Fibroblast of the conjunctiva (primary cell): ENCODE results near the gene SPCS3.

ENCODE experiments used
- DNase-seq: peaks from one replicate; pipeline ENCODE4 v3.0.0-alpha.2; 2010; ENCODE audit warnings: low read depth

SPCS3 gene

DNA sequence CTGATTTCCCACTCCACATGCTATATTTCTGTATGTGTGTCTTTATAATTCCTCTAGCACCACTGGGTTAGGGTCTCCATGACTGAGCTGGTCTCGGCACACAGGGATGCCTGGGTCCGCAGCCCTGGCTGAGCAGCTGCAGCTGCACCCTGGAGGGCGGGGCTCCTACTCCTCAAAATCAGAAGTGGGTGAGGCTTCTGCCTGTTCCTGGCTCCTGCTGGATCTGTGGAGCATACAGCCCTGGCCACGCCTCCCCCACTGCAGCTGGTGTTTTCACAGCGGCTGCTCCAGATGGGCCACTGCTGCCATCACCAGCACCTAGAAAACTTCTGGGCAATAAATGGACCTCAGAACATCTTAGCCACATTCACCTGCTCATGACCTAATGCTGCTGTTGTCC lies 30.9 kb downstream of the SPCS3 start:
- DNase-seq = no peak

- DNase-seq = no peak
These were observed 35.1 kb downstream of the SPCS3 start for GRCh38 chr4:176354884-176355283.

DNA sequence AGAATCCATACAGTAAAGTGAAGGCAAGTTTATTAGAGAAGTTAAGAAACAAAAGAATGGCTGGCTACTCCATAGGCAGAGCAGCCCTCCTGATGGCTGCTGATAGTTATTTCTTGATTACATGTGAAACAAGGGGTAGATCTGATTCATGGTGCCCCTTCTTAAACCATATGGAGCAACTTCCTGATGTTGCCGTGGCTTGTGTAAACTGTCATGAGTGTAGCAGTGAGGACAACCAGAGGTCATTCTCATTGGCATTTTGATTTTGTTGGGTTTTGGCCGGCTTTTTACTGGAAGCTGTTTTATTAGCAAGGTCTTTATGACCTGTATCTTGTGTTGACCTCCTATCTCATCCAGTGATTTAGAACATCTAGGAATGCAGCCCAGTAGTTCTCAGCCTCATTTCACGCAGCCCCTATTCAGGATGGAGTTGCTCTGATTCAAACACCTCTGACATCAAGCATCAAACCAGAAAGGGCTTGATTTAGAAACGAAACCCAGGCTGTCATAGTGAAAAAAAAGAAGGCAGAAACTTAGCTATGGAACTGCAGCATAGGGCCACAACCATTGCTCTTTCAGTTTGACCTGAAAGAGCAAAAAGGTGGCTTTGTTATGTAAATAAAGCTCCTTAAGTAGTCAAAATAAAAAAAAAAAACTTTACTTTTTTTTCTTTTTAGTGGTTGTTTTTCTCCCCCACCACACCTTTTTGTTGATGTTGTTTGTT lies 37.8 kb downstream of the SPCS3 start:
- DNase-seq = no peak

GRCh38 chr4:176358083-176358469 lies 38.3 kb downstream of the SPCS3 start:
- no peak for DNase-seq

GRCh38 chr4:176359590-176359989 lies 39.8 kb downstream of the SPCS3 start:
- DNase-seq = peak; percentile 88

DNA sequence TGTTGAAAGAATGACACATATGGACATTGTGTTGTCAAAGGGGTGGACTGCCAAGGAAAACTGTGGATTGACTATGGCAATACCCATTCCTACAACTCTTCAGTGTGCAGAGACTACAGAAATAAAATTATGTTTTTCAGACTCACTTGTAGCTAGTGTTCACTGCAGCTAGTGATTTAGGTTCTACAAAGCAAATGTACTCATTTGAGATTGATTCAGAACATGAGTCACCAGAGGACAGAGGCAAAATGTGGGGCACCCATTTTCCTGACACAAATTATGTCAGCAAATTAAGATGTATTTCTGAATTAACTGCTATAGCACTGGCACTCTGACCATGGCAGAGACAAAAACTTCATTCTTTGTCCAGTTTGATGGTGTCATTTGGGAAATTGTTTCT lies 40.7 kb downstream of the SPCS3 start:
- no peak for DNase-seq

DNA sequence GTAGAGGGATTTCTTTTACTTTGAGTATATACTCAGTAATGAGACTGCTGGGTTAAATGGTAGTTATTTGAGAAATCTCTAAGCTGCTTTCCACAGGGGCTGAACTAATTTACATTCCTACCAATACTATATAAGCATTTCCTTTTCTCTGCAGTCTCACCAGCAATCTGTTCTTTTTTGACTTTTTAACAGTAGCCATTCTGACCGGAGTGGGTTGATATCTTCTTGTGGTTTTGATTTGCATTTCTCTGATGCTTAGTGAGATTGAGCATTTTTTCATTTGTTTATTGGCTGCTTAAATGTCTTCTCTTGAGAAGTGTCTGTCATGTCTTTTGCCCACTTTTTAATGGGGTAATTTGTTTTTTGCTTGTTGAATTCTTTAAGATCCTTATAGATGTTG lies 43.3 kb downstream of the SPCS3 start:
- no peak for DNase-seq

GRCh38 chr4:176367771-176368465 lies 48.2 kb downstream of the SPCS3 start:
- no peak for DNase-seq

DNA sequence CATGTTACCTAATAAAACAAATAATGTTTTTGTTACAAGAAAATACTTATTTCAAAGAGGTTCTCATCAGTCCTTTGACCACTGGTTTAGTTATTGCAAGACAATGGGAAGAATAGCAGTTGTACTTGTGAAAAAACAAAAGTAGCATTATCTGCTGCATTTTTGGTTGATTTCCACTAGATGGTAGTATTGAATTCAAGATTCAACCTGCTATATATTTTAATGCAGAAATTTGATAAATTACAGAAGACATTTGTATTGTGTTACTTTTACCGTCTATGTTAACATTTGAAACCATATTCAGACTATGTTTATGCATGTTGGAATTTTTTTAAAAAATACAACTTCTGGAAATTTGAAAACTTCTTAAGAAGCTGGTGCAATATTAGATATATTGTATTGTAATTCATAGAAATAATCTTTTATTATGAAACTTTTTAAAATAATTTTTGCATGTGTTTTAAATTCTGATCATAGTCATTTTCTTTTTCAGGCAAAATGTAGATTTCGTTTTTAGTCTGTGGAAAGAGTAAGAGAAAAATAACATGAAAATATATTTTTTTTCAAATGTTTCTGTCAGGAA lies 56.4 kb downstream of the SPCS3 start:
- no peak for DNase-seq

- no peak for DNase-seq
These were observed 58.0 kb downstream of the SPCS3 start for GRCh38 chr4:176377780-176378179.

DNA sequence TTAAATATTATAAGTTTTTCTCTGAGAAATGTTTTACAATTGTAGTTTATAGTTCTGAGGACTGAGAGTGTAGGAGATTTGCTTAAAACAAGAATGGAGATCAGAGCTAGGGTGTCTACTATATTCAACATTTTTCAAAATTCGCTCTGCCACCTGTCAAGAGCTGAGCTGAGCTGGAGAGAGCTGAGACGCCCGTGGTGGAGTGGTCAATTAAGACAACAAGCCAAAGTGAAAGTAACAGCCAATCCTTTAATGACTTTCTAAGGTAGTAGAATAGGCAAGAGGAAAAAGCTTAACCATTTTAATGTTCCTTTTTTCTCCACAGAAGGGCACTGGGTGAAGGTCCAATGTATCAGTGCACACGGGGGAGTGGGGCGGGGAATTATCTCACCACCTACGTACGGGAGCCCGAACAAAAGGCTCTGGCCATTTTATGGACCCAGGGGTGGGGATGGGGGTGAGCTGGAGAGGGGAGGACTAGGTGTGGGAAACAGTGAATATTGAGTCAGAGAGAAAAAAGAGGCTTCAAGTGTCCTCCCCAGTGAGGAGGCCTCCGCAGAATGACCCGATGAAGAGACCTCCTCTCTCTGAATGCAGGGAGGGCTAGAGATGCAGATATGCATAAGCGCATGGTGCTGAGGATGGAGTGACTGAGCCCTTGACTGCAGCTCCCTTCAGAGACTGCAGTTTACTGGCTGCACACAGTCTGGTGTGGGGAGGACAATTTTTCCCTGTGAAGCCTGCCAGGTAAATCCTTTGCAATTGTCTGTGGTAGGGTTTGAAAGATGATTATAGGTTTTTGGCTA lies 60.8 kb downstream of the SPCS3 start:
- DNase-seq = no peak
